Fibroblast of the aortic adventitia (primary cell): Measurements from ENCODE around the gene HSPA4. TPM values are rescaled to one million over a fixed set of nuclear protein-coding genes. Genes with fewer than 3 reads are reported as not detected.
"Not testable (repeated sequence)": the region's sequence is repeated elsewhere in the genome, so short reads cannot be mapped to it uniquely, and the experiment has no call there.

ENCODE experiments used
- DNase-seq: peaks from one replicate; pipeline ENCODE4 v3.0.0-alpha.2; 2010; ENCODE audit warnings: low read depth
- H3K4me3 ChIP-seq: 2 replicates; pipeline ENCODE4 v1.5.1; 2011; ENCODE audit warnings: low read depth, mild to moderate bottlenecking, control low read depth, low read length, moderate library complexity
- total RNA-seq: library from RNA; depleted of rRNA; stranded (reverse); fragments of >200 nt; gene quantifications from 2 replicates; pipeline ENCODE4 v1.2.3, GENCODE V29; 2012; ENCODE audit warnings: low replicate concordance
- TF ChIP-seq, protein P1 (sequence below): IDR thresholded peaks from 2 replicates; pipeline ENCODE4 v1.5.1; 2011; ENCODE audit warnings: mild to moderate bottlenecking, low read length, control low read depth, inconsistent platforms; ENCODE audit not compliant: insufficient read depth

Gene HSPA4
- total RNA-seq, 1 donor = 128 TPM

DNA sequence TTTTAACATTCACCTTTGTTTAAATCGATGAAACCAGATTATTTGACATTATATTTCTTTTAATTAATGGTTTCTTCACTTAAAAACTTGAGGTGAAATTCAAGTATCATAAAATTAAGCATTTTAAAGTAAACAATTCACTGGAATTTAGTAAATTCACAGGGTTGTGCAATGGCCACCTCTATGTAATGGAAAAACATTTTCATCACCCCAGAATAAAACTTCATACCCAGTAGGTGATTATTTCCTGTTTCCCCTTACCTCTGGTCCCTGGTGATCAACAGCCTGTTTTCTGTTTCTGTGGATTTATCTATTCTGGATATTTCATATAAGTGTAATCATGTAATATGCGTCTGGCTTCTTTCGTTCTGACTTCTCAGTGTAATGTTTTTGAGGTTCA is 27.2 kb downstream of the HSPA4 start:
- TF ChIP-seq, protein P1, sequence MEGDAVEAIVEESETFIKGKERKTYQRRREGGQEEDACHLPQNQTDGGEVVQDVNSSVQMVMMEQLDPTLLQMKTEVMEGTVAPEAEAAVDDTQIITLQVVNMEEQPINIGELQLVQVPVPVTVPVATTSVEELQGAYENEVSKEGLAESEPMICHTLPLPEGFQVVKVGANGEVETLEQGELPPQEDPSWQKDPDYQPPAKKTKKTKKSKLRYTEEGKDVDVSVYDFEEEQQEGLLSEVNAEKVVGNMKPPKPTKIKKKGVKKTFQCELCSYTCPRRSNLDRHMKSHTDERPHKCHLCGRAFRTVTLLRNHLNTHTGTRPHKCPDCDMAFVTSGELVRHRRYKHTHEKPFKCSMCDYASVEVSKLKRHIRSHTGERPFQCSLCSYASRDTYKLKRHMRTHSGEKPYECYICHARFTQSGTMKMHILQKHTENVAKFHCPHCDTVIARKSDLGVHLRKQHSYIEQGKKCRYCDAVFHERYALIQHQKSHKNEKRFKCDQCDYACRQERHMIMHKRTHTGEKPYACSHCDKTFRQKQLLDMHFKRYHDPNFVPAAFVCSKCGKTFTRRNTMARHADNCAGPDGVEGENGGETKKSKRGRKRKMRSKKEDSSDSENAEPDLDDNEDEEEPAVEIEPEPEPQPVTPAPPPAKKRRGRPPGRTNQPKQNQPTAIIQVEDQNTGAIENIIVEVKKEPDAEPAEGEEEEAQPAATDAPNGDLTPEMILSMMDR = no peak

DNA sequence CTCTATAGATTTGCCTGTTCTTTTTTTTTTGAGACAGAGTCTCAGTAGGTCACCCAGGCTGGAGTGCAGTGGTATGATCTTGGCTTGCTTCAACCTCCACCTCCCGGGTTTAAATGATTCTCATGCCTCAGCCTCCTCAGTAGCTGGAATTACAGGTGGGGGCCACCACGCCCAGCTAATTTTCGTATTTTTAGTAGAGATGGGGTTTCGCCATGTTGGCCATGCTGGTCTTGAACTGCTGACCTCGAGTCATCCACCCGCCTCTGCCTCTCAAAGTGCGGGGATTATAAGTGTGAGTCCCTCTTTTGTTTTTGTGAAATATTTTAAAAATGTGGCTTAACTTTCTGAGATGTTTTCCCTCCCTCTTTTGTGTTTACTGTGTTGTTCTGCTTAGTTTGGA is 29.2 kb downstream of the HSPA4 start:
- no peak for DNase-seq
- TF ChIP-seq, protein P1 = no peak
- no peak overlapping the region for H3K4me3 ChIP-seq

More for the DNA sequence above, 27.2 kb downstream of the HSPA4 start:
- H3K4me3 ChIP-seq = no peak overlapping the region
- DNase-seq = no peak

DNA sequence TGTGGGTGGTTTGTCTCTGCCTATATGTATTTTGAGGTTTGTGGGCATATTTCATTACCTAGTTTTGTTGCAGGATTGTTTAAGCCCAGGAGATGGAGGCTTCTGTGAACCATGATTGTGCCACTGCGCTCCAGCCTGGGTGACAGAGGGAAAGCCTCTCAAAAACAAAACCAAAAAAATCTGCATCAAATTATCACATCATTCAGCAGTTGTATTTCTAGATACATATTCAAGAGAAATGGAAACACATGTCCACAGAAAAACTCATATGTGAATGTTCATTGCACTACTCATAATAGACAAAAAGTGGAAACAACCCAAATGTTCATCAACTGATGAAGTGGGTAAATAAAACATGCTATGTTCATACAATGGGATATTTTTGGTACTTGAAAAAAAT is 29.9 kb downstream of the HSPA4 start:
- no peak for DNase-seq
- TF ChIP-seq, protein P1 = no peak
- no peak overlapping the region for H3K4me3 ChIP-seq

DNA sequence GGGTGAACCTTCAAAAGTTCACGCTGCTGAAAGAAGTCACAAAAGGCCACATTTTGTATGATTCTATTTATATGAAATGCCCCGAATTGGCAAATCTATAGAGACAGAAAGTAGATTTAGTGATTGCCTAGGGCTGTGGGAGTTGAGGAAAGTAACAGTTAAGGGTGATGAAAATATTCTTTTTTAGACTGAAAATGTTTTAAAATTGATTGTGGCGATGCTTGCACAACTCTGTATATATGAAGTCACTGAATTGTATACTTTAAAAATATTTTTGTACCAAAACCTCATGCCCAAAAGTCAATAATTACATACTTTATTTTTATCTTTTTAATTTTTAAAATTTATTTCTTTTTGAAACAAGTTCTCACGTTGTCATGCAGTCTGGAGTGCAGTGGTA is 30.3 kb downstream of the HSPA4 start:
- DNase-seq = no peak
- TF ChIP-seq, protein P1 = no peak
- H3K4me3 ChIP-seq = no peak overlapping the region

DNA sequence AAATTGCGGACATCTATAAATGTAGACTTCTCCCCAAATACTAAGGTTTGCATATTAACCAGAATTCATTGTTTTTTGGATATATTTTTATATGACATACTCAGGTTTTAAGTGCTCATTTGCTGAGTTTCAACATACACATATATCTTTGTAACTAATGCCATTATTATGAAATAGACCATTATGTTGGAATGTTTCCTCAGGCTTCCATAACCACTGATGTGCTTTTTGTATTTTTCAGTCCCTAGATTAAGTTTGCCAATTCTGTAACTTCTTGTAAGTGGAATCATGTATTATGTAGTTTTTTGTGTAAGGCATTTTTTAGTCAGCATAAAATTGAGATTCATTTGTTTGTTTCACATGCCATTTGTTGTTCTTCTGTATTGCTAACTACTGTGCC is 32.1 kb downstream of the HSPA4 start:
- no peak overlapping the region for H3K4me3 ChIP-seq
- TF ChIP-seq, protein P1 = no peak
- no peak for DNase-seq

DNA sequence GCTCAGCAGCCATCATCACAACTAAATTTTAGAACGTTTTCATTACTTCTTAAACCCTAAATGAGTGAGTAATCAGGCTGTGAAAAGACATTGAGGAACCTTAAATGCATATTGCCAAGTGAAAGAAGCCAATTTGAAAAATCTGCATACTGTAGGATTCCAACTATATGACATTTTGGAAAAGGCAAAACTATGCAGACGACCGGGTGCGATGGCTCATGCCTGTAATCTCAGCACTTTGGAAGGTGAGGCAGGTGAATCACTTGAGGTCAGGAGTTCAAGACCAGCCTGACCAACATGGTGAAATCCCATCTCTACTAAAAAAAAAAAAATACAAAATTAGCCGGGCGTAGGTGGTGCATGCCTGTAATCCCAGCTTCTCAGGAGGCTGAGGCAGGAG is 33.4 kb downstream of the HSPA4 start:
- H3K4me3 ChIP-seq, DNase-seq: not testable (repeated sequence)

DNA sequence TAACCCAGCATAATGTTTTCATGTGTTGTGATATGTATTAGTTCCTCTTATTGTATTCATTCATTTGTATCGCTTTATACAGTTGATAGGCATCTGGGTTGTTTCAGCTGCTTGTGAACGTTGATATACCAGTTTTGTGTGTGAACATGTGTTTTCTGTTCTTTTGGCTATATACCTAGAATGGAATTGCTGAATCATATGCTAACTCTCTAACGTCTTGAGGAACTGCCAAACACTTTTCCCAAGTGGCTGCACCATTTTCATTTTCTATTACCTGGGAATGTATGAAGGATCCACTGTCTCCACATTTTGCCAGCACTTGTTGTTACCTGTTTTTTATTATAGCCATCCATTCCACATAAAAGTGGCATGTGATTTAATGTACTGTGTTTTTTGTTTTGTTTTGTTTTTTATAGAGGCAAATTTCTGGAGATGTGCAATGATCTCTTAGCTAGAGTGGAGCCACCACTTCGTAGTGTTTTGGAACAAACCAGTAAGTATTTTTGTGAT is 34.6 kb downstream of the HSPA4 start:
- peak; percentile 65 for DNase-seq
- TF ChIP-seq, protein P1 = no peak
- H3K4me3 ChIP-seq = no peak overlapping the region
